ENCODE results near the gene MGME1. TPM values are rescaled to one million over a fixed set of nuclear protein-coding genes. Genes with fewer than 3 reads are reported as not detected.

Gene MGME1
- total RNA-seq, 1 donor = 8.3 TPM

DNA sequence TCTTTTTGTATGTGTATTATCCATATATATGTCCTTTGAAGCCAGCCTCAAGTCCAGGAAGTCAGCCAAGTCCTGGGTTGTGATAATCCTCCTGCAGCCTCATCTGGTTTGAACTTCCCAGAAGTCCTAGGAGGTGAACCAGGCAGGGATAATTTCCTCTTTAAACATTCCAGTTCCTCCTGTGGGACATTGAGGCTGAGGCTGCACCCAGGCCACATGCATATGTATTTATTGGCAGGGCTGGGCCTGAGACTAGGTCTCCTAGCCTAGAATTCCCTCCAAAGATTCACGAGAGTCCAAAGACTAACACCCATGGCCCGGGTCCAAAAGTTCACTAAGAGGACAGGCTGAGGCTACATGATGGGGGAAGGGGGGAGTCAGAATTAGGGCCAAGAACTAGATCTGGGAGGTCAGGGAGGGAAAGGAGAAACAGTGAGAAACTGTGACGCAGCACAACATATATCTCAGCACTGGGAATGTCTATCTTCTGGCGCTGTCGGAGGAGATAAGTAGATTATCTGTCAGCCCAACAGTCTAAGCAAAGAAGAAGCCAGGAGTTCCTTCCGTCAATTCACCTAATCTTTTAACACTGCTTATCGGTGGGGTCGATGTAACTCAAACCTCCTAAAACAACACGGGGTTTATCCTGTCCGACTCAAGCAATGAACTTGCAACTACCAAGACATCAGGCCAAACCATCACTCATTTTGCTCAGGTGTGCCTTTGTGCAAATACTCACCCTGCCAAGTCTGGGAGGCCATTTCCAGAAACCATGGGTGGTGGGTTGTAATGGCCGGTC lies 43.5 kb upstream of the MGME1 start:
- H3K9me3 ChIP-seq (ENCODE audit: low read depth, low read length) = no peaks in the 10 kb centered on the region
- H3K4me3 ChIP-seq (ENCODE audit: insufficient read depth, low read length) = no peak overlapping the region
- peak; percentile 86 for DNase-seq (ENCODE audit: insufficient read length, low spot score, missing footprints)
- TF ChIP-seq, protein P1, sequence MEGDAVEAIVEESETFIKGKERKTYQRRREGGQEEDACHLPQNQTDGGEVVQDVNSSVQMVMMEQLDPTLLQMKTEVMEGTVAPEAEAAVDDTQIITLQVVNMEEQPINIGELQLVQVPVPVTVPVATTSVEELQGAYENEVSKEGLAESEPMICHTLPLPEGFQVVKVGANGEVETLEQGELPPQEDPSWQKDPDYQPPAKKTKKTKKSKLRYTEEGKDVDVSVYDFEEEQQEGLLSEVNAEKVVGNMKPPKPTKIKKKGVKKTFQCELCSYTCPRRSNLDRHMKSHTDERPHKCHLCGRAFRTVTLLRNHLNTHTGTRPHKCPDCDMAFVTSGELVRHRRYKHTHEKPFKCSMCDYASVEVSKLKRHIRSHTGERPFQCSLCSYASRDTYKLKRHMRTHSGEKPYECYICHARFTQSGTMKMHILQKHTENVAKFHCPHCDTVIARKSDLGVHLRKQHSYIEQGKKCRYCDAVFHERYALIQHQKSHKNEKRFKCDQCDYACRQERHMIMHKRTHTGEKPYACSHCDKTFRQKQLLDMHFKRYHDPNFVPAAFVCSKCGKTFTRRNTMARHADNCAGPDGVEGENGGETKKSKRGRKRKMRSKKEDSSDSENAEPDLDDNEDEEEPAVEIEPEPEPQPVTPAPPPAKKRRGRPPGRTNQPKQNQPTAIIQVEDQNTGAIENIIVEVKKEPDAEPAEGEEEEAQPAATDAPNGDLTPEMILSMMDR (IDR thresholded peaks at IDR 0.05; ENCODE audit: extremely low read depth, low read depth, low read length) = no peak
- H3K4me2 ChIP-seq (ENCODE audit: insufficient read depth, low read length) = peak overlapping the region; percentile 4
- peak overlapping the region; percentile 41 for H2AFZ ChIP-seq (ENCODE audit: low read length)
- H3K27me3 ChIP-seq (ENCODE audit: insufficient read depth, low read length) = no peaks in the 10 kb centered on the region
- no peak overlapping the region for H3K27ac ChIP-seq (ENCODE audit: low read depth, low read length)
- no peaks in the 10 kb centered on the region for H4K20me1 ChIP-seq (ENCODE audit: insufficient read depth, low read length)
- peaks cover 16% of the 10 kb centered on the region for H3K4me1 ChIP-seq (ENCODE audit: insufficient read depth, low read length)
- H3K79me2 ChIP-seq (ENCODE audit: insufficient read depth, low read length) = no peaks in the 10 kb centered on the region
- H3K36me3 ChIP-seq (ENCODE audit: insufficient read depth, low read length) = no peaks in the 10 kb centered on the region

DNA sequence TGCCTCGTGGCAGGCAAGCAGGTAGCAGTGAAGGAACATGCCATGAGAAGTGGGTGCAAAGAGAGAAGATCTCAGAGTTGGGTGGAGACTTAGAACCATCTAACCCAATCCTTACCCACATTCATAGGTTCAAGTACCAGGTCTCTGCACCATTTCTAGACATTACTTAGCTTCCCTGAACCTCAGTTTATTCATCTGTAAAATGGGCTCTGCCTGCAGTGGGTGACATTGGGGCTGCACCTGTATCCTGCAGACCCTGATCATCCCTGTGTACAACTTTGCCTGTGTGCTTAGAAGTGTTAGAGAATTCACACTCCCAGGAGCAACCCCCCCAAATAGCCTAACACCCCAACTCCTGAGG lies 42.9 kb upstream of the MGME1 start:
- H3K36me3 ChIP-seq (ENCODE audit: insufficient read depth, low read length) = no peaks in the 10 kb centered on the region
- TF ChIP-seq, protein P1 (IDR thresholded peaks at IDR 0.05; ENCODE audit: extremely low read depth, low read depth, low read length) = no peak

DNA sequence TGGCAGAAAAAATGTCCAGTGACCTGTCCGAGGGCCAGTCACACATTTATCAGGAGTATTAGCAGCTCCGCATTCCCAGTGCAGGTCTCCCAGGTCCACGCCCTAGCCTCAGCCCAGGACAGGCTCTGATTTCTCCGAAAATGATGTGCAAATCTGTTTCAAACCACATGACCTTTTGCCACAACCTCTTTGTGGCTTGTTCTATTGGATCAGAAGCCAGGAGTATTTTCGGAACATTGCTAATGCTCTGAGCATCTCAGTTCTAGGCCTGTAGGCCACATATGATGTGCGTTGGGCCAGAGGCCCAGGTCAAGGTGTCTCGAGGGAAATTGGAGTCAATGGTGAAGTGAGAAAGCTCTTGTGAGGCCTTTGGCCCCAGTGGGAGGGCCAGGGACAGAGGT lies 40.6 kb upstream of the MGME1 start:
- no peak overlapping the region for H2AFZ ChIP-seq (ENCODE audit: low read length)
- H3K4me2 ChIP-seq (ENCODE audit: insufficient read depth, low read length) = no peak overlapping the region
- H3K9me3 ChIP-seq (ENCODE audit: low read depth, low read length) = no peaks in the 10 kb centered on the region
- TF ChIP-seq, protein P1 (IDR thresholded peaks at IDR 0.05; ENCODE audit: extremely low read depth, low read depth, low read length) = no peak
- peaks cover 16% of the 10 kb centered on the region for H3K4me1 ChIP-seq (ENCODE audit: insufficient read depth, low read length)
- H3K27ac ChIP-seq (ENCODE audit: low read depth, low read length) = no peak overlapping the region
- H3K4me3 ChIP-seq (ENCODE audit: insufficient read depth, low read length) = no peak overlapping the region
- peak; percentile 81 for DNase-seq (ENCODE audit: insufficient read length, low spot score, missing footprints)
- H3K27me3 ChIP-seq (ENCODE audit: insufficient read depth, low read length) = no peaks in the 10 kb centered on the region
- H3K79me2 ChIP-seq (ENCODE audit: insufficient read depth, low read length) = no peaks in the 10 kb centered on the region
- no peaks in the 10 kb centered on the region for H4K20me1 ChIP-seq (ENCODE audit: insufficient read depth, low read length)
- no peaks in the 10 kb centered on the region for H3K36me3 ChIP-seq (ENCODE audit: insufficient read depth, low read length)

More for the DNA sequence above, 42.9 kb upstream of the MGME1 start:
- Histone ChIP-seq H2AFZ (ENCODE audit: low read length) (no peak overlapping the region), H4K20me1 (ENCODE audit: insufficient read depth, low read length) (no peaks in the 10 kb centered on the region), H3K4me1 (ENCODE audit: insufficient read depth, low read length) (peaks cover 16% of the 10 kb centered on the region), H3K4me3 (ENCODE audit: insufficient read depth, low read length) (no peak overlapping the region), H3K9me3 (ENCODE audit: low read depth, low read length) (no peaks in the 10 kb centered on the region), H3K27me3 (ENCODE audit: insufficient read depth, low read length) (no peaks in the 10 kb centered on the region), H3K27ac (ENCODE audit: low read depth, low read length) (no peak overlapping the region), H3K79me2 (ENCODE audit: insufficient read depth, low read length) (no peaks in the 10 kb centered on the region), H3K4me2 (ENCODE audit: insufficient read depth, low read length) (no peak overlapping the region)
- no peak for DNase-seq (ENCODE audit: insufficient read length, low spot score, missing footprints)

DNA sequence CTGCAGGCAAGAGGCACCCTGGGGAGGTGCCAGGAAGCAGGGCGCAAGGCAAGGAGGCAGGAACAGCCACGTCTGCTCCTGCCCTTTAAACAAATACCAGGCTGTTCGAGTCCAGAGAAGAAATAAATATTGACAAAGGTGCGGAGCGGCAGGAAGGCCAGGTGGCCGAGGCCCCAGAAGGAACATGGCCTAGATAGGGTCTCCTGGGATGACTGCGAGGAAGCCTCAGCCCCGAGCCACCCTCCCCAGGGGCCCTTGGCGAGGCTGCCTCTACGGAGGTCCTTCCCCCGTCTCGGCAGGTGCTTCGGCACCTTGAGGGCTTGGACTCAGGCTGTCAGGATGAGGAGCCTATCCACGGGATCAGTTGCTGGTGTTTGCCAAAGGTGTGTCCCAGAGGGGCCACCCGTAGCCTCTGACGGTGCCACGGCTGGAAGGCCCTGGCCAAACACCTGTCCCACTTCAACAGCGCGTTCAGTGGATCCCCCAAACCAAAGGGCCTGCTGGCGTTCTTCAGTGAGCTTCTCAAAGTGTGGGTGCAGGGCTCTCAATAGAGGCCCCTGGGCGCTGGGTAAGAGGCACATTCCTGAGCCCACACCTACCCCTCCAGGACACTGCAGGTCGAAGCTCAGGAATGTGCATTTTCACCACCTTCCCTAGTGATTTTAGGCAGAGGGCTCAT lies 40.0 kb upstream of the MGME1 start:
- no peaks in the 10 kb centered on the region for H3K27me3 ChIP-seq (ENCODE audit: insufficient read depth, low read length)
- H4K20me1 ChIP-seq (ENCODE audit: insufficient read depth, low read length) = no peaks in the 10 kb centered on the region

More for the DNA sequence above, 40.0 kb upstream of the MGME1 start:
- Histone ChIP-seq H2AFZ (ENCODE audit: low read length) (no peak overlapping the region), H3K4me2 (ENCODE audit: insufficient read depth, low read length) (no peak overlapping the region), H3K36me3 (ENCODE audit: insufficient read depth, low read length) (no peaks in the 10 kb centered on the region), H3K79me2 (ENCODE audit: insufficient read depth, low read length) (no peaks in the 10 kb centered on the region), H3K27ac (ENCODE audit: low read depth, low read length) (no peak overlapping the region), H3K4me1 (ENCODE audit: insufficient read depth, low read length) (peaks cover 22% of the 10 kb centered on the region), H3K4me3 (ENCODE audit: insufficient read depth, low read length) (no peak overlapping the region), H3K9me3 (ENCODE audit: low read depth, low read length) (no peaks in the 10 kb centered on the region)
- DNase-seq (ENCODE audit: insufficient read length, low spot score, missing footprints) = no peak
- TF ChIP-seq, protein P1 (IDR thresholded peaks at IDR 0.05; ENCODE audit: extremely low read depth, low read depth, low read length) = no peak
